ENCODE measurements around the gene TBC1D8. TPM values are rescaled to one million over a fixed set of nuclear protein-coding genes. Genes with fewer than 3 reads are reported as not detected.

Gene TBC1D8
- total and polyA plus RNA-seq, 2 of the 8 experiments (the other 6 are each of a cell fraction or from before 2014, with no cell fraction given) = 20.8 to 21.8 TPM

GRCh38 chr2:101026923-101027469 lies 124.2 kb downstream of the TBC1D8 start (continued):
- TF ChIP-seq CHD2 (IDR thresholded peaks at IDR 0.05; ENCODE audit: low read length) = no peak
- TF ChIP-seq SRF (IDR thresholded peaks at IDR 0.05; ENCODE audit: low read depth, low read length) = no peak
- TF ChIP-seq CHD7 (IDR thresholded peaks at IDR 0.05; ENCODE audit: insufficient replicate concordance, low read length) = no peak
- no peak for TF ChIP-seq CTBP2 (IDR thresholded peaks at IDR 0.05; ENCODE audit: borderline replicate concordance, insufficient read depth, insufficient read length, low read length)
- TF ChIP-seq SIRT6 (IDR thresholded peaks at IDR 0.05; ENCODE audit: low read length) = no peak
- no peak for TF ChIP-seq PHF8 (conservative IDR thresholded peaks at IDR 0.05; ENCODE audit: low read depth, low read length)
- TF ChIP-seq POU5F1 (IDR thresholded peaks at IDR 0.05; ENCODE audit: low read depth, low read length) = no peak
- no peak for TF ChIP-seq GABPA (IDR thresholded peaks at IDR 0.05; ENCODE audit: borderline replicate concordance, insufficient read depth, low read length)
- TF ChIP-seq YY1 (IDR thresholded peaks at IDR 0.05; ENCODE audit: low read depth, low read length) = no peak
- TF ChIP-seq POLR2AphosphoS5 (IDR thresholded peaks at IDR 0.05; ENCODE audit: low read depth, low read length) = no peak
